Measurements from ENCODE around the gene NOTUM.

The NOTUM gene

GRCh38 chr17:81929253-81930141 lies 31.5 kb downstream of the NOTUM start:
- TF ChIP-seq, protein P1, sequence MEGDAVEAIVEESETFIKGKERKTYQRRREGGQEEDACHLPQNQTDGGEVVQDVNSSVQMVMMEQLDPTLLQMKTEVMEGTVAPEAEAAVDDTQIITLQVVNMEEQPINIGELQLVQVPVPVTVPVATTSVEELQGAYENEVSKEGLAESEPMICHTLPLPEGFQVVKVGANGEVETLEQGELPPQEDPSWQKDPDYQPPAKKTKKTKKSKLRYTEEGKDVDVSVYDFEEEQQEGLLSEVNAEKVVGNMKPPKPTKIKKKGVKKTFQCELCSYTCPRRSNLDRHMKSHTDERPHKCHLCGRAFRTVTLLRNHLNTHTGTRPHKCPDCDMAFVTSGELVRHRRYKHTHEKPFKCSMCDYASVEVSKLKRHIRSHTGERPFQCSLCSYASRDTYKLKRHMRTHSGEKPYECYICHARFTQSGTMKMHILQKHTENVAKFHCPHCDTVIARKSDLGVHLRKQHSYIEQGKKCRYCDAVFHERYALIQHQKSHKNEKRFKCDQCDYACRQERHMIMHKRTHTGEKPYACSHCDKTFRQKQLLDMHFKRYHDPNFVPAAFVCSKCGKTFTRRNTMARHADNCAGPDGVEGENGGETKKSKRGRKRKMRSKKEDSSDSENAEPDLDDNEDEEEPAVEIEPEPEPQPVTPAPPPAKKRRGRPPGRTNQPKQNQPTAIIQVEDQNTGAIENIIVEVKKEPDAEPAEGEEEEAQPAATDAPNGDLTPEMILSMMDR (IDR thresholded peaks at IDR 0.05), result no peak

DNA sequence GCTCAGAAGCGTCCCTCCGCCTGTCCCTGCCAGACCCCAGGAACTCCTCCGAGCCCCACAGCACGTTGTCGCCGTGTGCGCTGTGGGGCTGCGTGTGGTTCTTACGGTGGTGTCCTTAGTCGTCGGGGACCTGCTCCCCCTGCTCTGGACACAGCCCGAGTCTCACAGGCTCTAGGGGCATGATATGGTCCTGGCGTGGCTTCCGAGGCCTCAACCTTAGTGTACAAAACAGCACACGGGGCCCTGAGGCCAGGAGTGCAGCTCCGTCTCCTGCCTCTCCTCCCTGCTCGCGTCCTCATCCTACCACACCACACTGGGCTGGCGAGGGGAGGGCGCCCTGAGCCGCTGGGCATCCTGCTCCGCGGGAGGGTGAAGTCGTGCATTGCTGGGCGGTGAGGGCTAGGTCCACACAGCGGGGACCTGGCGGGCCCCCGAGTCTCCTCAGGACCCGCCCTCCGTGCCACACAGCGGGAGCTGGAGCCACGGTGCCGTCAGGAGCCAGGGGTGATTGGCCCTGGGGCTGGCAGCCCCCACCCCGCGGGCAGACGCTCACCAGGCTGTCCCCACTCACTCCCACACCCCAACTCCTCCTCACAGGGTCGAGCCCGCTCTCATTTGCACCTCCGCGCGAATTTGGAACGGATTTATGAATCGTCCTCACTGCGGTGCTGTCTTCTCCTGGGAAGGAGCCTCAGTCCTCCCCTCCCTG lies 32.3 kb downstream of the NOTUM start:
- TF ChIP-seq, protein P1 (IDR thresholded peaks at IDR 0.05), result no peak

GRCh38 chr17:81927653-81928543 lies 33.1 kb downstream of the NOTUM start, which contains the start of gene MAFG:
Gene MAFG (minus strand): TSS chr17:81927735. CDS start chr17:81923185, 4,550 bp downstream.
- TF ChIP-seq, protein P1 (IDR thresholded peaks at IDR 0.05), result peak; percentile 36

GRCh38 chr17:81927152-81927652 lies 33.8 kb downstream of the NOTUM start:
- TF ChIP-seq, protein P1 (IDR thresholded peaks at IDR 0.05), result no peak

GRCh38 chr17:81926451-81927151 lies 34.4 kb downstream of the NOTUM start:
- TF ChIP-seq, protein P1 (IDR thresholded peaks at IDR 0.05), result no peak

DNA sequence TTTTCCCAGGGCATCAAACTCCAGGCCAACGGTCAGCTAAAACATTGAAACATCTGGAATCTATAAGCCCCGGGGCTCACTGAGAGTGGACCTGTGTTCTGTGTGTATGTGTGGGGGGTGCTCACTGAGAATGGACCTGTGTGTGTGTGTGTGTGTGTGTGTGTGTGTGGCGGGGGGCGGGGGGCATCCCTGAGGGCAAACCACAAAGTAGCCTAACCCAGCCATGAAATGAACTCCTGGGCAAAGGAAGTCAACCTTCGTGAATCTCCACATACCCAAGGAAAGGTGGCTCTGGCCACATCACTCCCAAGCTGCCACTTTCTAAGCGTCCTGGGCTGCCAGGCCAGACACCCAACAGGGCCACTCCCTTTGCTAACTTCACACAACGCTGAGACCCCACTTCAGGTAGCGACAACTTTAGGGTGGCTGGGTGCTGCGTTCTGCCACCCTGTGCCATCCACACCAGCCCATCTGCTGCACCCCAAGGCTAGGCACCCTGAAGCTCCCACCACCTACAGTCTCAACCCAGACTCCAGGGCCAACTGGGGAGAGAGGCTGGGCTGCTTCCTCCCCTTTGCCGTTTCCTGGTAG lies 35.0 kb downstream of the NOTUM start:
- TF ChIP-seq, protein P1 (IDR thresholded peaks at IDR 0.05), result no peak

Data from LNCAP (cell line).